GM18507 (cell line): ENCODE results near the gene P2RX6.
"Not testable (repeated sequence)": the region's sequence is repeated elsewhere in the genome, so short reads cannot be mapped to it uniquely, and the experiment has no call there.

Experiments
- DNase-seq: peaks from one replicate; pipeline ENCODE4 v3.0.0; 2011; ENCODE audit warnings: low read depth; ENCODE audit not compliant: insufficient read length; ENCODE audit errors: extremely low spot score
- FAIRE-seq: peaks from 2 replicates; lab custom pipeline; 2011; peaks lifted over from hg19 to GRCh38; lab: Jason Lieb, UNC

Gene P2RX6

DNA sequence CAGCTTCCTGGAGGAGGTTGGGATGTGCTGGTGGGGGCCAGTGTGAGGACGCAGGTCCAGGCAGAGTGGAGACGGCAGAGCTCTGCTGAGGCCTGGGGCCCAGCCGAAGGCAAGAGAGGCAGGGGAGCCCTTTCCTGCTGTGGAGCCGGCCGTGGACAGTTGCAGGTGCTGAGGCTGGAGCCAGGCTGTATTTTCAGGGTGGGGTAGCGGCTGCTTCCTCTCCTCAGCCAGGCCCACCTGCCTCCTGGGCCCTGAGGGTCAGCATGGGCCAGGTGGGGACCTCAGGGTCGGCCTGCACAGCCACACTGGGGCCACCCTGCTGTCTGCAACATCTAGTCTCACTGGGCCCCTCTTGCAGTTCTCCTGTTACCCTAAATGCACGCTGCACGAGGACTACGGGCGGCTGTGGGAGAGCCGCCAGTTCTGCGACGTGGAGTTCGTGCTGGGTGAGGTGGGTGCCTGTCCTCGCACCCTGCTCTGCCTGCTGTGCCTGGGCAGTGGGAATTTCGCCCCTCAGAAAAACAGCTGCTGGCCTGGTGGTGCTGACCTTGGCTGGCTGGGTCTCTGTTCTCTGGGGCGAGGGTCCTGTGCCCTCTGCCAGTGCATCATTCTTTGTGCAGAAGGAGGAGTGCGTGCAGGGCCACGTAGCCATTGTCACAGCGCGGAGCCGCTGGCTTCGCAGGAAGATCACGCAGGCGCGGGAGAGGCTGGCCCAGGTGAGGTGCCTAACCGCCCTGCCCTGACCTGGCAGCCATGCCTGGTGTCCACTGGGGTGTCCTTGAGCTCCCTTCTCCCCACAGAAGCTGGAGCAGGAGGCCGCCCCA is 21.4 kb upstream of the P2RX6 start:
- DNase-seq (no peak), FAIRE-seq (no peak)

DNA sequence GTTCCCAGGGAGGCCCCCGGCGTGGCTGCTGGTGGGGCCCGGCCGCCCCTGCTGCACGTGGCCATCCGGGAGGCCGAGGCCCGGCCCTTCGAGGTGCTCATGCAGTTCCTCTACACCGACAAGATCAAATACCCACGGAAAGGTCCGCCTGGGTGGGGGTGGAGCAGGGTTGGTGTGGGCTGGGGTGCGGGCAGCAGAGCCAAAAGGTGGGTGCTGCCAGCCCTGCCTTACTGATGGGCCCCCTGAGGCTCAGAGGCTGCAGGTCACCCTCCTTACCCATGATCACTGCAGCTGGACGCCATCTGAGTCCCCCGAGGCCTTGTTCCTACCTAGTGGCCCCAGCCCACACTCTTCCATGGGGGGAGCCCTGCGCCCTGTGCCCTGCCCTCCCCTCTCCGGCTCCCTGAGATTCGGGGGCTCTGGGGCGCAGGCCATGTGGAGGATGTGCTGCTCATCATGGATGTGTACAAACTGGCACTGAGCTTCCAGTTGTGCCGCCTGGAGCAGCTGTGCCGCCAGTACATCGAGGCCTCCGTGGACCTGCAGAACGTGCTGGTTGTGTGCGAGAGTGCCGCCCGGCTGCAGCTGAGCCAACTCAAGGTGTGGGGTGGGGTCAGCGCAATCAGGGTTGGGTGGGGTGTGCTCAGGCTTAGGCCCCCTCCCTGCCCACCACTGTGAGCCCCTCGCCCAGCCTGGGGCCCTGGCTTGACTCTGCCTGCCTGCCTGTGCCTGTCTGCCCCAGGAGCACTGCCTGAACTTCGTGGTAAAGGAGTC is 20.6 kb upstream of the P2RX6 start:
- FAIRE-seq (no peak), DNase-seq (no peak)

DNA sequence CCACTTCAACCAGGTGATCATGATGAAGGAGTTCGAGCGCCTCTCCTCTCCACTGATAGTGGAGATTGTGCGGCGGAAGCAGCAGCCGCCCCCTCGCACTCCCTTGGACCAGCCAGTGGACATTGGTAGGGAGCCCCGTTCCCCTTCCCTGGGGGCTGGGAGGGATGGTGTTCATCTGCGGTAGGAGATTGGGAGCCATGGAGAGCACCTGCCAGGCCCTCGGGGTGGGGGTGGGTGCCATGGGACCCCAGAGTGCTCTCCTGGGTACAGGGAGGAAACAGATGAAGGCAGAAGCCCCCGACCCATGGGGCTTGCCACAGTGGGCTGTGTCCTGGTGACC is 20.1 kb upstream of the P2RX6 start:
- no peak for FAIRE-seq
- no peak for DNase-seq

DNA sequence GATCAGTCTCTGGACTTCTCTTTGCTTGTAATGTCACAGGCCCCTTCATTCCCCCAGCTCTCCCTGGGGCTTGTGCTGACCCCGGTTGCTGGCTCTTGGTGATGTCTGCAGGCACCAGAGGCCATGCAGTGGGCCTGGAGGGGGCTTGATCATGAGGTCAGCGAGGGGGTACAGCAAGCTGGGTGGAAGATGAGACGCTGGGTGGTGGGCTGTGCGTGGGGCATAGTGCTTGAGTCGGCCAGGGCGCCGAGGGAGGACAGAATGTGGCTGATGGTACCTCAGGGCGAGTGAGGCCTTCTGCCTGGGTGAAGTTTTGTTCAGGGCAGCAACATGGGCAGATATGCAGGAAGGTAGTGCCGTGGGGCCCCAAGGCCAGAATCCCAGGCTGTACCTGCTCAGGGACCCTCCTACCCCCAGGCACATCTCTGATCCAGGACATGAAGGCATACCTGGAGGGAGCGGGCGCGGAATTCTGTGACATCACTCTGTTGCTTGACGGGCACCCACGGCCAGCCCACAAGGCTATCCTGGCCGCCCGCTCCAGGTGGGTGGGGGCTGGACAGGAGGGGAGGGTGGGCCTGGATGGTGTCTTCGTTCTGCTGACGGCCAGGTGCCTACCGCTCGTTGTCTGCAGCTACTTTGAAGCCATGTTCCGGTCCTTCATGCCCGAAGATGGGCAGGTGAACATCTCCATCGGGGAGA is 19.5 kb upstream of the P2RX6 start:
- DNase-seq, result no peak
- no peak for FAIRE-seq

DNA sequence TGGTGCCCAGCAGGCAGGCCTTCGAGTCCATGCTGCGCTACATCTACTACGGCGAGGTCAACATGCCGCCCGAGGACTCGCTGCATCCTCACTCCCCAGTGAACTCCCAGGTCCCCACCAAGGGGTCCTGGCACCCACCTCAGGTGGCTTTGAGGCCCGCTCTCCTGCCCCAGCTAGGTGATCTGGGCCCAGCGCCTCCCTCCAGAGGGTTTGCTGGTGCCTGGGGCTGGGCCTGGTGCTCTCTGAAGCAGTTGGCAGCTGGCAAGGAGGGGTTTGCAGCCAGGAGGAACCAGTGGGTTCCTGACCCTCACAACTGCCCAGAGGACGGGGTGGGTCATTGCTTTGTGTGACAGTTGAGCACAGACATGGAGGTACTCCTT is 18.9 kb upstream of the P2RX6 start:
- FAIRE-seq (no peak), DNase-seq (no peak)

DNA sequence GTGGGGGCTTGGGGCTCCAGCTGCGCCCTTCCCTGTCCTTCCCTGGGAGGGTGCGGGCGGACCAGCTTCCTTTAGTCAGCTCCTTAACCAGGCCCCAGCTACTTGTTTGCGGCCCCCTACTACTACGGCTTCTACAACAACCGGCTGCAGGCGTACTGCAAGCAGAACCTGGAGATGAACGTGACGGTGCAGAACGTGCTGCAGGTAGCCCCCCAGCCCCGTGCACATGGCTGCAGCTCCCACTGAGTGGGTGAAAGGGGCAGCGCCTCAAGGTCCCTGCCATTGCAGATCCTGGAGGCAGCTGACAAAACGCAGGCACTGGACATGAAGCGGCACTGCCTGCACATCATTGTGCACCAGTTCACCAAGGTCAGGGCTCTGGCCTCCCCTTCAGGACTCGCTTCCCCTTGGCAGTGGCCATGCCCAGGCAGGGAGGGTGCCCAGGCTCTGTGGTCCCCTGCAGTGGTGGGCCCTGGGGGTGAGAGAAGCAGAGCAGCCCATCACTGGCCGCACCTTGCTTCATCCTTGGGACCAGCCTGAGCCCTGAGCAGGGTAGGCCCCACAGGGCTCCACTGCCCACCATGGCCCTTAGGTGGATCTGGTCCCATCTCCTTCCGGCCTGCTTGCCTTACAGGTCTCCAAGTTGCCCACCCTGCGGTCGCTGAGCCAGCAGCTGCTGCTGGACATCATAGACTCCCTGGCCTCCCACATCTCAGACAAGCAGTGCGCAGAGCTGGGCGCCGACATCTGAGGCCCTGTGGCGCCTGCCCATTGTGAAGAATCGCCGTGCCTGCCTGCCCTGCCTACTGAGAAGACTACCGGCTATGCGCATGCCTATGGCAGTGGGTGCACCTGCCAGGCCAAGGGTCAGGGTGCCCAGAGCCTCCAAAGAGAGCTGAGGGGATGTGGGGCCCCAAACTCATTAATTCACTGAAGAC is 18.1 kb upstream of the P2RX6 start:
- DNase-seq, result no peak
- no peak for FAIRE-seq

DNA sequence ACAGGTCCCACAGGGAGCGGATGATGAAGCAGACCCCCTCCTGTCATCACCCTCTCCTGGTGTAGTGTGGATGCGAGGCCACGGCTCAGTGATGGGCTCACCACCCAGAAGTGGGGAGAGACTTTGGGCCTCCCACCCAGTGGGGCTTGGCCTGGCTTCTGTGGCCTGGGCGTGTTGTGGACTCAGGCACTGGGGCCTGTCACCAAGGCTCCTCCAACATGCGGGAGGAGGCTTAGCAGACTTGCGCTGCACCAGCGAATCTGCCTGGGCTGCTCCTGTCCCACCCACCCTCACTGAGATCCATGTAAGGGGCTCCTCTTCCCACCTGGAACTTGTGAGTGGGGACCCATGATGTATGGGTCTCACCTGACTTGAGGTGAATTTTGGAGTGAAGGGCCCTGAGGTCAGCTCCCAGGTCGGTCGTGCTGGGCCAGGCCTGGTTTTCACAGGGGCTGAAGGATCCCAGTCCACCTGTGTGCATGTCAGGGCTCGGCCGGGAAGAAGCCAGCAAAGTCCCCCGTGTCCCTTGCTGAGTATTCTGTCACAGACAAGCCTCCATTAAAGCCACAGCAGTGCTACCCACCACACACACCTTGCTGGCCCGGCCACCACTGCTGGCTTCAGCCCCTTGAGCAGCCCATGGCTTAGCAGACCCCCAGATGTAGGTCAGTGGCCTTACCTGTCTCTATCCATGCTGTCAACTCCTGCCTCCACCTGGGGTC is 17.3 kb upstream of the P2RX6 start:
- DNase-seq, result no peak
- FAIRE-seq, result no peak

DNA sequence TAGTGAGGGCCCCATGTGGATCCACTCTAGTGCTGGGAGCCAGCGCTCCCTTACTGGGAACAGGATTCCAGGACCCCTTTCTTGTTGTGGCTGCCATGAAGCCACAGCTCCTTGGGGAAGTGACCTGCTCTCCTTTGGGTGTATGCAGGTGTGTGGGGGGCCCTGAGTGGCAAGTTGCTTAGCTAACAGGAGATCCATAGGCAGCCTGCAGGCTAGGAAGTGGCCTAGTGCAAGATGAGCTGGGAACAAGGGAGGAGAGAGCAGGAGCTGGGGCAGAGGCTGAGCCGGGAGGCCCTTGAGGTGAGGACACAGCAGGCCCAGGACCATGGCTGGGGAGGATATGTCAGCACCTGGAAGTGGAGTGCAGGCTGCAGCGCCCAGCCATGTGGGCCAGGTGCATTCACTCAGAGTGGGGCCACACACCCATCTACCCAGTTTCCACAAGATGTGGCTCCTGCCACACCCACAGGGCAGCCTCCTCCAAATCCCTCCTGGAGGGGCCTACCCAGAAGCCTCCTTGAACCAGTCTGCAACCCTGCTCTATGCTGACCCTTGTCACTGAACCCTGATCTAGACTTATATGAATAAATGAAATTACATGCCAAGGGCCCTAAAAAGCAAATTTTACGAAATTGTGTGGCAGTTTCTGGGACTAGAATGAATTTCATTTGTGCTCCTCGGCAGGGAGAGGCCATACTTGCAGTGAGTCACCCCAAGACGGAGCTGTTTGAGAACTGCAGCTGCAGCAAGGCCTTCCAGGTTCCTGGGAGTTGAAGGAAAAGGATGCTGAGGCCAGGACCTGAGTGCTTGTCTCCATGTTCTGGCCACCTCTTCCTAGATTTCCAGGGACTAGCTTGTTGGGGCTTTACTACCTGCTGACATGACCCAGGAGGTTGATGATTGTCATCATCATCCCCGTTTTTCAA is 16.3 kb upstream of the P2RX6 start:
- no peak for DNase-seq
- no peak for FAIRE-seq

DNA sequence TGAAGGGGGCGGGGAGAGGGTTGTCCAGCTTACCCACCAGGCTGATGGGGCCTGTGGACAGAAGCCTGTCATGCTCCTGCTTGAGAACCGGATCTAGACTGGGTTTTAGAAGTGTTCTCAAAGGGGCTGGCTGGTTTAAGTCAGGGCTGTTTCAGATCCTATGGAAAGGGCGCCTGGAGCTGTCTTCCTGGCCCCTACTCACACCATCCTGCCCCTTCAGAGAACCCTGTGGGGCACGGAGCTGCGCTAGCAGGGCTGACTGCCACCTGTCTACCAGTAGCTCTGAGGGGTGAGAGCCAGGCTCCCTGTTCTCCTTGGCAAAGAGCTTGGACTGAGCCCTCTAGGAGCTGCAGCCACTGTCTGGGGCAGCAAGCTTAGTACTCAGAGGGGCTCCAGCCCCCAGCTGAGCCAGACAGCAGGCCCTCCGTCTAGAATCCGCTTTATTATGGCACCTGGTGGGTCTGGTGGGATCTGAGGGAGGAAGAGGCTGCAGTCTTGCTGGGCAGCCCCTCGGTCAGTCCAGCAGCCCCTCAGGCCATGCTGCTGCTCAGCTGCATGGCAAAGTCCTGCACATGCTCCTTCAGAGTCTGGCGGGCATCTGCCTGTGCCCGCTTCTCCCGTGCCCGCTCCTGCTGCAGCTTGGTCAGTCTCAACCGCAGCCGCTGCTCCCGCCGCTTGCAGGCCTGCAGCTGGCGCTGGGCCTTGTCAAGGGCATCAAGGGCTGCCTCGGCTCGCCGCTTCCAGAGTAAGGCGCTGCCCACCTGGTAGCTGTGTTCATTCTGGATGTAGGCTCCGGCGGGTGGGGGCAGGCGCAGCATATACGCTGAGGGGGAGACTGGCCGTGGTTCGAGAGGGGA is 15.4 kb upstream of the P2RX6 start:
- no peak for DNase-seq

DNA sequence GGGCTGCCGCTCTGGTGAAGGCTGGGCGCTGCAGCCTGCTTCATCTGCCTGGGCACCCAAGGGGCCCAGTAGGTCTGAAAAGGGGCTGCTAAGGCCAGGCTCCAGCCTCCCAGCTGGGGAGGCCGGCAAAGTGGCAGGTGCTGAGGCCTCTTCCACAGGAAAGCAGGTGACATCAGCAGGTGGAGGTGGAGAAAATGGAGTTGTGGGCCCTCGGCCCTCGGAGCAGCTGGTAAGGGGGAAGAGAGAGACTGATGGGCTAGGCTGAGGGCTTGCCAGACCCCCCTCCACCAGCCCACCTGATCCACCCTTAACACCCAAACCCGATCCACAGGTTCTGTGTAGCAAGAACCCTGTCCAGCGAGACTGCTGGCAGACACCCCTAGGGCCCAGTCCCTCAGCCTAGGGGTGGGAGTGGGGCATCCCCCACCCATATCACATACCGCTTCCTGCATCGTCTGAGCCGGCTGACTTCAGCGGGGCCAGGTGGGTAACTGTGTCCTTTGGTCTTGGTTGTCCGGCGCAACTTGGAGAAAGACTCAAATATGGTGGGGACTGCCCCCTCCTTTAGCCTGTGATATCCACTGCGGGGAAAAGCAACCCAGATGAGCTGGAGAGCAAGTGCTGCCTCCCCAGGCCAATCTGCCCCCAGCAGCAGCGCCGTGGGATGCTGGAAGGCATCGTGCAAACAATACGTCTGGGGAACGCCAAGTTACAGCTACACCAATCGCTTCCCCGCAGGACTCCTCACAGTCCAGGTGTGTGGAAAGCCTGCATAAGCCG is 14.6 kb upstream of the P2RX6 start:
- DNase-seq (no peak), FAIRE-seq (no peak)

More for the DNA sequence above, 15.4 kb upstream of the P2RX6 start:
- FAIRE-seq, result no peak

DNA sequence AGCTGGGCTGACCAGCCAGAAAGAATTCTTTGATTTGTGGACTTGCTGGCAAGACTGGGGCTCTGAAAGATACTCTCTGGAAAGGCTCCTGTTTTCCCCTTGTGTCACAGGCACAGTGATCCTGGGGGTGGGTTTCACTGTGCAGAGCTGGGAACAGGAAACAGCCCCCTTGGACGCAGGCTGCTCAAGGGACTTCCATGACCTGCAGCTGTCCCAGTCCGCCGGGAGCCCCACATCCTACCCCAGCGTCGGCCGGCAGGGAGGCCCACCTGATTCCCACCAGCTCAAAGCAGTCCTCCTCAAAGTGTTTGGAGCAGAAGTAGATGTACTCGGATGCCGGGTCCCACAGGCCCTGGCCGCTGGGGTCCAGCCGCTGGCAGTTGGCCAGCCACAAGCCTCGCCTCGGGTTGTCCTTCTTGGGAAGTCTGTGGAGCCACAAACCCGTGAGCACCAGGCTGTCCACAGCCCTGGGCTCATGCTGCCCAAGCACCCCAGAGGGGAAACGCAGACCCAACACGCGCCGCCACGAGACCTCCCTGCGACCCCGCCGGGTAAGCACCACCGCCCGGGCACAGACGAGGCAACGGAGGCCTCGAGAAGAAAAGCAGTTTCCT is 13.9 kb upstream of the P2RX6 start:
- no peak for DNase-seq
- no peak for FAIRE-seq

DNA sequence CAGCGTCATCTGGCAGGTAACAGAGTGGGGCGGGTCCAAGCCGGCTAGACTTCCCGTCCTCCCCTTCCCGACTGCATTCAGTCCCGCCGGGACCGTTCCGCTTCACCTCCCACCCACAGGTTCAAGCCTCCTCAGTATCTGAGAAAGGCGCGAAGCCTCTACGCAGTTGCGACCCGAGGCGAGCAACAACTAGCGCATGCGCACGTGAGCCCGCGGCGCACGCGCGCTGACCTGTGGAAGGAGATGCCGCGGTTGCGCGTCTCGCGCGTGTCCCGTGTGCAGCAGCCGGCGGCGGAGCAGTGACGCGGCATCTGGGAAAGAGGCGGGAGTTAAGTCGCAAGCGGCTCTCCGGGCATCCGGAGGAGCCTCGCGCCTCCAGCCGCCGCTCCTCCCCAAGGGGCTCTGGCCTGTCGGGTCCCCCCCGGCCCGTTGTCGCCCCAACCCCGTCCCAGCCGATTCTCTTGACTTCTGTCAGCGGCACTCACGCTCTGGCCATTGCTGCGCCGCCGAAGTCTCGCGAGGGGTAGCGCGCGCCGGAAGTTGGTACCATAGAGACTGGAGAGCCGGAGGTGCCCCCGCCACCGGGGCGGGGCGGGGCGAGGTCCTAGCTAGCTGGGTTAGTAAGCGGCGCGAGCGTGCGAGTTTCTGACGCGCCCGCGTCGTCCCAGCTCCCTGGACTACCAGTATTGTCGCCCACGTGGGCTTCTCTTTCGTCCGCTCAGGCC is 13.2 kb upstream of the P2RX6 start, which contains the start of gene THAP7:
THAP7 (minus strand) TSS at position 518 of the 725 bp plus-strand sequence; CDS start at position 311, 207 bp downstream.
- DNase-seq (peak; percentile 93), FAIRE-seq (peak; percentile 94)

DNA sequence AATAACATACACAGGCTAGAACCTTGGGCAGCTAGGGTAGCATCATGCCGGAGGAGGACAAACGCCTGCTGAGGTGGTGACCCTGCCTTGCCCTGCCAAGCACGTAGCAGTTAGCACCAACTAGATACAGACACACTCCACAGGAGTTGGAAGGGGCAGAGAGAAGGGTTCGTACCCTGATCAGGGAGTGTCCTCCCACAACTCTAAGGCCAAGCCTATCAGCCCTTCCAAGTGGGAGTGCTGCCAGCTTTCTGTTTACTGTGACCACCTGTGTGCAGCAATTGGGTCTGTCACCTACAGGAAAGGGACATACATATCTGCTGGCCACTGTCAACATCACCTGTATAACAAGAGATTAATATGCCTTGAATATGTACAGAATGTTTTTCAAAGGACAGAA is 11.2 kb upstream of the P2RX6 start:
- no peak for FAIRE-seq
- DNase-seq, result no peak

DNA sequence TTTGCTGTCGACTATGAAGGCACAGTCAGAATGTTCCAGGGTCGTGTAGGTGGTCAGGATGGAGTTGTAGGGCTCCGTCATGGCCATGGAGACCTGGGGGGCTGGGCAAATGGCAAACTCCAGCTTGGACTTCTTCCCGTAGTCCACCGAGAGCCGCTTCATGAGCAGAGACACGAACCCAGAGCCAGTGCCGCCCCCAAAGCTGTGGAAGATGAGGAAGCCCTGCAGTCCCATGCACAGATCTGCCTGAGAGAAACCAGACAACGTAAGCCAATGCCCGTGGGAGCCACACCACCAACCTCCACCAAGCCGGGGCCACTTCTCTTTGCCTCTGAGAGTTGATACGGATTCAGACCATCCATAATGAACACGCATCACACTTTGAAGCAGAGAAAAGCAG is 5.8 kb upstream of the P2RX6 start:
- DNase-seq, FAIRE-seq: not testable (repeated sequence)
